Right lobe of liver (tissue), 6 donors: Measurements from ENCODE around the gene FARS2. TPM values are rescaled to one million over a fixed set of nuclear protein-coding genes. Genes with fewer than 3 reads are reported as not detected.
A peak's percentile ranks its signal among the peaks of the same experiment; 100 is the strongest.

ENCODE experiments used
- ATAC-seq, 4 donors: fragments of 200-7000 bp; cut with Tn5 transposase; one replicate each; pipeline ENCODE4 v1.9.1; 2020; ENCODE audit warnings: mild to moderate bottlenecking in 4 of 4, moderate library complexity in 4 of 4
- DNase-seq, 3 donors: peaks; one replicate each; pipeline ENCODE4 v3.0.0-alpha.2; 2020
- H3K27ac ChIP-seq, 3 donors: fragments of 200-600 bp; one replicate each; pipeline ENCODE4 v1.8.0; 2022
- H3K27me3 ChIP-seq, 2 donors: fragments of 200-600 bp; one replicate each; pipeline ENCODE4 v1.8.0; 2022
- H3K36me3 ChIP-seq, 4 donors: fragments of 200-600 bp; sonication (generic) in 1 of 4; one replicate each; pipeline versions ENCODE4 v1.5.1 to v1.8.0; 2017 to 2022; ENCODE audit warnings: control low read depth in 1 of 4
- H3K4me1 ChIP-seq, 4 donors: fragments of 200-600 bp; sonication (generic) in 1 of 4; one replicate each; pipeline versions ENCODE4 v1.5.1 to v1.8.0; 2017 to 2022; ENCODE audit warnings: control low read depth in 1 of 4
- H3K4me3 ChIP-seq, 3 donors: fragments of 200-600 bp; one replicate each; pipeline ENCODE4 v1.8.0; 2022
- H3K9me3 ChIP-seq, 4 donors: fragments of 200-600 bp; sonication (generic) in 1 of 4; one replicate each; pipeline versions ENCODE4 v1.5.1 to v1.8.0; 2017 to 2022; ENCODE audit warnings: control low read depth in 1 of 4
- POLR2A ChIP-seq: fragments of 450-650 bp; IDR thresholded peaks from one replicate; pipeline ENCODE4 v1.6.1; 2017; ENCODE audit warnings: antibody characterized with exemption, mild to moderate bottlenecking
- WGBS: methylation state at CpG from one replicate; pipeline ENCODE4 v1.1.6; 2018; ENCODE audit warnings: low coverage, low lambda C conversion rate; ENCODE audit not compliant: insufficient coverage; ENCODE audit errors: missing lambda C conversion rate; 5-methylcytosine and 5-hydroxymethylcytosine counted together
- intact Hi-C, 2 donors: fragments of 100-400 bp; cut with DNase I; formaldehyde crosslinking; loops; one replicate each; pipeline versions ENCODE4 v1.11.2 to v1.14.1; 2022
- total RNA-seq, 6 experiments: library from RNA; depleted of rRNA in 2 of 6; stranded (reverse); fragments of >200 nt in 2 of 6; fragmentation: NEBNext Ultra II Directional in 3 of 6; extraction: Animal tissue kit (Norgen Biotek cat#: 25700) in 3 of 6; gene quantifications; one replicate each; pipeline versions ENCODE4 v1.1.0 to v1.2.4, GENCODE V29; 2016 to 2023
- TF ChIP-seq, protein P1 (sequence below), 4 donors: fragments of 200-600 bp in 3 of 4; fragments of 450-650 bp in 1 of 4; IDR thresholded peaks; one replicate each; pipeline versions ENCODE4 v1.5.1 to v1.8.0; 2016 to 2022; ENCODE audit warnings: antibody characterized with exemption in 4 of 4, mild to moderate bottlenecking in 2 of 4
- donor health status: DM: no; HTN: yes; CAD: no.
- donor health status: DM: no; HTN: no; CAD: no.
- donor health status: DM: no; HTN: no; CAD: no.
- donor health status: DM: no; HTN: yes; CAD: no.
- donor health status: DM: no; HTN: yes; CAD: no.

Gene FARS2
- total RNA-seq, 6 experiments from 2014 or later = 7.2 to 12.9 (median 11.7) TPM

DNA sequence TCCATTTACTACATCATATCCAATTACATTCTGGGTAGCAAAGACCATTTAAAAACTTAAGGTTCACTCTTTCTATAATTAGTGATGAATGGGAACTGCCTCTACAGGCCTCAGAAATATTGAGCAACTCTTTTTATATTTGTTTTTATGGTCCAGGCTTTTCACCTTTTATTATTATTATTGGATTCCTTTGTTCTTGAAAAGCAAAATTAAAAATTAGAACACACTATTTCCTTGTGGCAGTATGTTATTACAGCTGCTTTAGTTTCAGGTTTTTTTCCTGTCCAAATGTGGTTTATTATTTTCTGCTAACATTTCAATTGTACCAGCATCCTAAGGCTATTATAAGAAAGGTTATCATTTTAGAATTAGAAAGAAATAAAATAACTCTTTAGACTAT, 150.1 kb downstream of the FARS2 start:
- no peak for ATAC-seq
- intact Hi-C loops = no loop called here
- TF ChIP-seq, protein P1, sequence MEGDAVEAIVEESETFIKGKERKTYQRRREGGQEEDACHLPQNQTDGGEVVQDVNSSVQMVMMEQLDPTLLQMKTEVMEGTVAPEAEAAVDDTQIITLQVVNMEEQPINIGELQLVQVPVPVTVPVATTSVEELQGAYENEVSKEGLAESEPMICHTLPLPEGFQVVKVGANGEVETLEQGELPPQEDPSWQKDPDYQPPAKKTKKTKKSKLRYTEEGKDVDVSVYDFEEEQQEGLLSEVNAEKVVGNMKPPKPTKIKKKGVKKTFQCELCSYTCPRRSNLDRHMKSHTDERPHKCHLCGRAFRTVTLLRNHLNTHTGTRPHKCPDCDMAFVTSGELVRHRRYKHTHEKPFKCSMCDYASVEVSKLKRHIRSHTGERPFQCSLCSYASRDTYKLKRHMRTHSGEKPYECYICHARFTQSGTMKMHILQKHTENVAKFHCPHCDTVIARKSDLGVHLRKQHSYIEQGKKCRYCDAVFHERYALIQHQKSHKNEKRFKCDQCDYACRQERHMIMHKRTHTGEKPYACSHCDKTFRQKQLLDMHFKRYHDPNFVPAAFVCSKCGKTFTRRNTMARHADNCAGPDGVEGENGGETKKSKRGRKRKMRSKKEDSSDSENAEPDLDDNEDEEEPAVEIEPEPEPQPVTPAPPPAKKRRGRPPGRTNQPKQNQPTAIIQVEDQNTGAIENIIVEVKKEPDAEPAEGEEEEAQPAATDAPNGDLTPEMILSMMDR (IDR thresholded peaks at IDR 0.05) = no peak
- no peak for TF ChIP-seq POLR2A

DNA sequence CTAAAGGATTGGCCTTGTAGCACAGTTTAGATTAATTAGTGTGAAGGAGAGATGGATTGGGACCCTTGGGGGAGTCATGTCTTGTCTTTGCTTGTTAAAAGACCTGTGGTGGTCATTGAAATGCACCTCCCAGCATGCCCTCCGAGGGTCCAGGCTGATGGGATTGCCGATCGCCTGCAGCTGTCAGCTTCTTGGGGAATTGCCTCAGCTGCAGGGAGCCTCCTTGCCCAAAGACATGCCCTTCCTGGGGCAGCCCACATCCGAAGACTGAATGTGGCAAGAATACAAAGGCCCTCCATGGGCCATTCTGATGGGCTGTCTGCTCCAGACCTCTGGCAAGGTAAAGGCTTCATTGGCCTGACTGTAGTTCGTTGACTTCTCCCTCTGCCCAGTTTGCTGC, 150.7 kb downstream of the FARS2 start:
- DNase-seq (no peak), ATAC-seq (no peak)
- intact Hi-C loops = no loop called here
- no peaks in the 10 kb centered on the region for H3K36me3 ChIP-seq
- H3K9me3 ChIP-seq = no peaks in the 10 kb centered on the region
- H3K27ac ChIP-seq = no peak overlapping the region
- no peaks in the 10 kb centered on the region for H3K27me3 ChIP-seq
- no peak for TF ChIP-seq POLR2A
- TF ChIP-seq, protein P1 (IDR thresholded peaks at IDR 0.05) = no peak
- no peaks in the 10 kb centered on the region for H3K4me1 ChIP-seq
- WGBS = 67% methylated on average over 2 of the region's 5 CpGs
- no peak overlapping the region for H3K4me3 ChIP-seq

More for the DNA sequence above, 150.1 kb downstream of the FARS2 start:
- H3K27ac ChIP-seq = no peak overlapping the region
- H3K36me3 ChIP-seq = no peaks in the 10 kb centered on the region
- no peaks in the 10 kb centered on the region for H3K4me1 ChIP-seq
- DNase-seq = no peak
- no peaks in the 10 kb centered on the region for H3K27me3 ChIP-seq
- H3K4me3 ChIP-seq = no peak overlapping the region
- no peaks in the 10 kb centered on the region for H3K9me3 ChIP-seq

DNA sequence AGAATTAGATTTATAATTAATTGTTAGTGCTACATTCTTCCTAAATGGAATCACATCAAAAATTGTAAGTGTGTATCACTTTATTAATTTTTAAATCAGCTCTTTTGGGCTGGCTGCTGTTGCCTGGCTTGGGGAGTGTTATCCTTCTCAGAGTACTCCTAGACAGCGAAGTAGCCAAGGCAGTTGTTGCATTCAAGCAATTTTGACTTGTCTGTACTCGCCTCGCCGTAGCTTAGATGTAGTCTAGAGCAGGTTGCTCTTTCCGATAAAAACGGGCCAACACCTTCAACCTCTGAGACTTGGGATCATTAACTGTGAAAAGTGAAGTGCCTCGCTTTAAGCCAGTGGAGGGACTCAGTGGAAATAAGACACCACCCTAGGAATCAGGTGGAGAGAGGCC, 151.3 kb downstream of the FARS2 start:
- DNase-seq (no peak), ATAC-seq (no peak)
- no peaks in the 10 kb centered on the region for H3K27me3 ChIP-seq
- no peaks in the 10 kb centered on the region for H3K4me1 ChIP-seq
- H3K9me3 ChIP-seq = no peaks in the 10 kb centered on the region
- TF ChIP-seq, protein P1 (IDR thresholded peaks at IDR 0.05) = no peak
- no peak for TF ChIP-seq POLR2A
- H3K27ac ChIP-seq = no peak overlapping the region
- 97% methylated on average over 5 of the region's 7 CpGs for WGBS
- H3K36me3 ChIP-seq = no peaks in the 10 kb centered on the region
- intact Hi-C loops = no loop called here
- no peak overlapping the region for H3K4me3 ChIP-seq

DNA sequence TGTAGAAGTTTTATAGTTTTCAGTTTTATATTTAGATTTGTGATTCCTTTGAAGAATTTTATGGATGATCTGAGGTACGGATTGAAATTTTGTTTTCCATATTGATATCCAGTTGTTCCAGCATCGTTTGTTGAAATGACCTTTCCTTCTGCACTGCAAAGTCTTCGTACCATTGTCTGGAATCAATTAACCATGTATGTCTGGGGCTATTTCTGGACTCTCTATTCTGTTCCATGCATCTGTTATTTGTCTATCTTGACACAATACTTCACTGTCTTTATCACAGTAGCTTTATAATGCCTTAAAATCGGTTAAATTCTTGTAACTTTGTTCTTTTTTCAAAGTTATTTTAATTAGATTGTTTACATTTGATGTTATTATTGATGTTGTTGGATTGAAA, 154.9 kb downstream of the FARS2 start:
- Histone ChIP-seq H3K4me3 (no peak overlapping the region), H3K9me3 (no peaks in the 10 kb centered on the region), H3K27ac (no peak overlapping the region), H3K27me3 (no peaks in the 10 kb centered on the region), H3K36me3 (no peaks in the 10 kb centered on the region), H3K4me1 (no peaks in the 10 kb centered on the region)
- intact Hi-C loops = no loop called here
- TF ChIP-seq POLR2A = no peak
- ATAC-seq (no peak), DNase-seq (no peak)
- WGBS = 84% methylated on average over 4 of the region's 4 CpGs

DNA sequence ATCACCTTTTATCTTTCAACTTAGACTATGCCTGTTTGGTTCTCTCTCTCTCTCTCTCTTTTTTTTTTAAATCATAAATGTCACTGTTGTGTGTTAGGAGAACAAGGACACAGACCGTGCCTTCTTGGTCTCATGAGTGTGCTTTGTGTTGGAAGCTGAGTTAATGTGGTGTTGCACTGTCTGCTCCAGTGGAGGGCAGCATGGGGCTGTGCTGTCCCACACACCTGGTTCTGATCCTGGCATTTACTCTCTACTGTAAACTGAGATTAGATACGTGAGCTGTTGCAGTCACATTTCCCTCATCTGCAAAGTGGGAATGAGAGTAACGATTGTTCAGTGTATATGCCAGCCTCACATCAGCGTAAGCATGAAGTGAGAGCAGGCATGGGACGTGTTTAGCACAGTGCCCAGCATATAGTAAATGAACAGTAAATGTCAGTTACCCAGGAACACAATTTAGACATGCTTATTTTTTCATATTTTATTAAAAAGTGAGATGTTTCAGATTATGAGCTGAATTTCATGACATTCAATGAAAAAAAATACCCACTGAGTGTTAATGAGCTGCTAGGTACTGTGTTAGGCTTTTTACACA, 161.1 kb downstream of the FARS2 start:
- DNase-seq = peak in 1 of 3 donors; percentile 27

More for the DNA sequence above, 161.1 kb downstream of the FARS2 start:
- TF ChIP-seq, protein P1 (IDR thresholded peaks at IDR 0.05) = peak; percentile 38 to 59 (median 52)
- no peak for TF ChIP-seq POLR2A
- H3K9me3 ChIP-seq = no peaks in the 10 kb centered on the region
- H3K27ac ChIP-seq = no peak overlapping the region
- no peaks in the 10 kb centered on the region for H3K4me1 ChIP-seq
- H3K36me3 ChIP-seq = no peaks in the 10 kb centered on the region
- 63% methylated on average over 5 of the region's 5 CpGs for WGBS
- ATAC-seq = peak; percentile 81 to 94 (median 88)
- intact Hi-C loops = no loop called here
- H3K27me3 ChIP-seq = no peaks in the 10 kb centered on the region
- H3K4me3 ChIP-seq = no peak overlapping the region
